Neural progenitor cell (in vitro differentiated cells): ENCODE data around the gene CTU1. TPM values are rescaled to one million over a fixed set of nuclear protein-coding genes. Genes with fewer than 3 reads are reported as not detected.

ENCODE experiments used
- DNase-seq: peaks from one replicate; pipeline ENCODE4 v3.0.0-alpha.2; 2016; ENCODE audit warnings: low spot score
- H2AFZ ChIP-seq: fragments of 200-600 bp; sonication (generic); replicated peaks from 2 replicates; pipeline ENCODE4 v1.6.1; 2016; ENCODE audit warnings: antibody characterized with exemption
- H3F3A ChIP-seq: fragments of 200-600 bp; sonication (generic); 2 replicates; pipeline ENCODE4 v1.6.1; 2016; ENCODE audit warnings: antibody characterized with exemption, low read depth
- H3K27ac ChIP-seq: fragments of 200-600 bp; sonication (generic); 2 replicates; pipeline ENCODE4 v1.5.1; 2016; ENCODE audit warnings: mild to moderate bottlenecking
- H3K27me3 ChIP-seq: fragments of 200-600 bp; sonication (generic); 2 replicates; pipeline ENCODE4 v1.6.1; 2016; ENCODE audit warnings: mild to moderate bottlenecking, moderate library complexity
- H3K36me3 ChIP-seq: fragments of 200-600 bp; sonication (generic); 2 replicates; pipeline ENCODE4 v1.5.1; 2016
- H3K4me1 ChIP-seq: fragments of 200-600 bp; sonication (generic); 2 replicates; pipeline ENCODE4 v1.6.1; 2016; ENCODE audit warnings: mixed run types
- H3K4me2 ChIP-seq: fragments of 200-600 bp; sonication (generic); 2 replicates; pipeline ENCODE4 v1.6.1; 2016
- H3K4me3 ChIP-seq: fragments of 200-600 bp; sonication (generic); 2 replicates; pipeline ENCODE4 v1.5.1; 2016
- H3K79me2 ChIP-seq: fragments of 200-600 bp; sonication (generic); 2 replicates; pipeline ENCODE4 v1.6.1; 2016; ENCODE audit warnings: low read depth
- H3K9ac ChIP-seq: fragments of 200-600 bp; sonication (generic); 2 replicates; pipeline ENCODE4 v1.6.1; 2016
- H3K9me3 ChIP-seq: fragments of 200-600 bp; sonication (generic); 2 replicates; pipeline ENCODE4 v1.5.1; 2016; ENCODE audit warnings: low read depth
- H4K20me1 ChIP-seq: fragments of 200-600 bp; sonication (generic); 2 replicates; pipeline ENCODE4 v1.6.1; 2016; ENCODE audit warnings: low read depth
- H3K27ac Mint-ChIP-seq: 3 replicates; pipeline ENCODE4 v1.8.0; 2021; ENCODE audit warnings: mixed read lengths
- H3K27me3 Mint-ChIP-seq: 2 replicates; pipeline ENCODE4 v1.8.0; 2022; ENCODE audit warnings: low read depth, mild to moderate bottlenecking, inconsistent platforms, moderate library complexity, mixed read lengths; ENCODE audit not compliant: insufficient read depth
- H3K36me3 Mint-ChIP-seq: 3 replicates; pipeline ENCODE4 v1.8.0; 2021; ENCODE audit warnings: mixed read lengths
- H3K4me1 Mint-ChIP-seq: 3 replicates; pipeline ENCODE4 v1.8.0; 2021; ENCODE audit warnings: mixed read lengths
- H3K4me3 Mint-ChIP-seq: 3 replicates; pipeline ENCODE4 v1.8.0; 2021; ENCODE audit warnings: mild to moderate bottlenecking, moderate library complexity, mixed read lengths
- H3K9me3 Mint-ChIP-seq: 3 replicates; pipeline ENCODE4 v1.8.0; 2020; ENCODE audit warnings: mixed read lengths
- CTCF ChIP-seq: fragments of 200-600 bp; sonication (generic); IDR thresholded peaks from 2 replicates; pipeline ENCODE4 v1.5.1; 2017; ENCODE audit warnings: antibody characterized with exemption, mild to moderate bottlenecking
- EZH2 ChIP-seq: fragments of 200-600 bp; sonication (generic); IDR thresholded peaks from 2 replicates; pipeline ENCODE4 v1.6.1; 2017; ENCODE audit warnings: antibody characterized with exemption, mild to moderate bottlenecking, moderate library complexity
- EZH2phosphoT487 ChIP-seq: fragments of 200-600 bp; sonication (generic); IDR thresholded peaks from 2 replicates; pipeline ENCODE4 v1.6.1; 2017; ENCODE audit warnings: antibody characterized with exemption
- total RNA-seq: library from RNA; depleted of rRNA; stranded (reverse); fragments of >200 nt; gene quantifications from 2 replicates; pipeline ENCODE4 v1.2.3, GENCODE V29; 2015; ENCODE audit warnings: low replicate concordance

CTU1 gene
- total RNA-seq, 1 donor from 2014 or later, result 0.24 TPM

- Mint-ChIP-seq H3K27me3 (peaks cover 5% of the 10 kb centered on the region), H3K9me3 (no peaks in the 10 kb centered on the region), H3K36me3 (no peaks in the 10 kb centered on the region), H3K4me3 (no peak overlapping the region), H3K4me1 (peaks cover 2% of the 10 kb centered on the region), H3K27ac (no peak overlapping the region)
- Histone ChIP-seq H3K9me3 (no peaks in the 10 kb centered on the region), H3K27me3 (no peaks in the 10 kb centered on the region), H3K4me2 (no peak overlapping the region), H3K36me3 (no peaks in the 10 kb centered on the region), H3F3A (no peaks in the 10 kb centered on the region), H3K4me1 (no peaks in the 10 kb centered on the region), H2AFZ (no peak overlapping the region), H4K20me1 (no peaks in the 10 kb centered on the region), H3K4me3 (no peak overlapping the region), H3K79me2 (no peaks in the 10 kb centered on the region), H3K27ac (no peak overlapping the region), H3K9ac (no peak overlapping the region)
- TF ChIP-seq CTCF, result no peak
- TF ChIP-seq EZH2phosphoT487, result no peak
- TF ChIP-seq EZH2, result no peak
- no peak for DNase-seq
Observed at GRCh38 chr19:51091126-51091525, 17.1 kb downstream of the CTU1 start.

- H3K4me2 ChIP-seq, result no peak overlapping the region
- H3K27ac ChIP-seq, result no peak overlapping the region
- no peaks in the 10 kb centered on the region for H3K4me1 ChIP-seq
- H3K27me3 Mint-ChIP-seq, result peaks cover 6% of the 10 kb centered on the region
- no peaks in the 10 kb centered on the region for H4K20me1 ChIP-seq
- no peak overlapping the region for H3K27ac Mint-ChIP-seq
- H3K9me3 ChIP-seq, result no peaks in the 10 kb centered on the region
- no peaks in the 10 kb centered on the region for H3K36me3 ChIP-seq
- H3K4me1 Mint-ChIP-seq, result peaks cover 2% of the 10 kb centered on the region
- no peak overlapping the region for H2AFZ ChIP-seq
- no peaks in the 10 kb centered on the region for H3F3A ChIP-seq
- no peak for DNase-seq
- H3K79me2 ChIP-seq, result no peaks in the 10 kb centered on the region
- no peak overlapping the region for H3K4me3 Mint-ChIP-seq
- H3K36me3 Mint-ChIP-seq, result no peaks in the 10 kb centered on the region
- no peak overlapping the region for H3K4me3 ChIP-seq
- TF ChIP-seq CTCF, result no peak
- no peak for TF ChIP-seq EZH2phosphoT487
- no peak for TF ChIP-seq EZH2
- no peak overlapping the region for H3K9ac ChIP-seq
- H3K27me3 ChIP-seq, result no peaks in the 10 kb centered on the region
- H3K9me3 Mint-ChIP-seq, result no peaks in the 10 kb centered on the region
Observed at GRCh38 chr19:51090471-51090870, 17.7 kb downstream of the CTU1 start.

- no peak for DNase-seq
- peak overlapping the region; percentile 11 for H3K27ac Mint-ChIP-seq
- H3K9me3 ChIP-seq, result no peaks in the 10 kb centered on the region
- no peaks in the 10 kb centered on the region for H3K27me3 ChIP-seq
- peaks cover 7% of the 10 kb centered on the region for H3K27me3 Mint-ChIP-seq
- H3K79me2 ChIP-seq, result no peaks in the 10 kb centered on the region
- H3F3A ChIP-seq, result no peaks in the 10 kb centered on the region
- no peak overlapping the region for H3K4me3 ChIP-seq
- H3K4me2 ChIP-seq, result no peak overlapping the region
- no peaks in the 10 kb centered on the region for H3K36me3 ChIP-seq
- H3K4me1 ChIP-seq, result no peaks in the 10 kb centered on the region
- H4K20me1 ChIP-seq, result no peaks in the 10 kb centered on the region
- H3K9me3 Mint-ChIP-seq, result no peaks in the 10 kb centered on the region
- no peak overlapping the region for H3K4me3 Mint-ChIP-seq
- no peak overlapping the region for H3K27ac ChIP-seq
- no peak overlapping the region for H3K9ac ChIP-seq
- TF ChIP-seq EZH2phosphoT487, result no peak
- TF ChIP-seq EZH2, result no peak
- TF ChIP-seq CTCF, result no peak
- H3K4me1 Mint-ChIP-seq, result peaks cover 2% of the 10 kb centered on the region
- no peaks in the 10 kb centered on the region for H3K36me3 Mint-ChIP-seq
- H2AFZ ChIP-seq, result no peak overlapping the region
Observed at GRCh38 chr19:51089786-51090185, 18.4 kb downstream of the CTU1 start.
